Pancreas (tissue), 10 donors: Measurements from ENCODE around the gene CERKL. TPM values are rescaled to one million over a fixed set of nuclear protein-coding genes. Genes with fewer than 3 reads are reported as not detected.

Experiments
- ATAC-seq, 4 donors: fragments of 200-7000 bp; cut with Tn5 transposase; one replicate each; pipeline versions ENCODE4 v1.8.0 to v1.9.1; 2020; ENCODE audit warnings: mild to moderate bottlenecking in 4 of 4, moderate library complexity in 4 of 4
- DNase-seq, 6 donors: peaks; one replicate each; pipeline ENCODE4 v3.0.0-alpha.2; 2020
- FAIRE-seq: peaks from 2 replicates; lab custom pipeline; 2012; peaks lifted over from hg19 to GRCh38; lab: Jason Lieb, UNC
- H3K27ac ChIP-seq, 4 donors: fragments of 200-600 bp; sonication (generic); 1 replicate in 3 of 4; 2 replicates in 1 of 4; pipeline versions ENCODE4 v1.5.0 to v1.8.0; 2020
- H3K27me3 ChIP-seq, 4 donors: fragments of 200-600 bp; one replicate each; pipeline ENCODE4 v1.8.0; 2021
- H3K36me3 ChIP-seq, 3 donors: fragments of 200-600 bp; sonication (generic) in 1 of 3; one replicate each; pipeline versions ENCODE4 v1.5.0 to v1.8.0; 2020 to 2021
- H3K4me1 ChIP-seq, 3 donors: fragments of 200-600 bp; one replicate each; pipeline ENCODE4 v1.8.0; 2021
- H3K4me3 ChIP-seq, 4 donors: fragments of 200-600 bp; sonication (generic) in 2 of 4; one replicate each; pipeline versions ENCODE4 v1.5.0 to v1.8.0; 2020 to 2021
- H3K9me3 ChIP-seq, 4 donors: fragments of 200-600 bp; one replicate each; pipeline ENCODE4 v1.8.0; 2021
- CTCF ChIP-seq, 4 donors: fragments of 200-600 bp; sonication (generic) in 3 of 4; IDR thresholded peaks; one replicate each; pipeline versions ENCODE4 v1.5.0 to v1.8.0; 2021; ENCODE audit warnings: antibody characterized with exemption in 4 of 4
- WGBS, 2 donors: extraction: QIAGEN DNeasy Blood & Tissue Kit; methylation state at CpG; one replicate each; pipeline ENCODE4 v1.1.7; 2013; 5-methylcytosine and 5-hydroxymethylcytosine counted together
- intact Hi-C, 3 donors: fragments of 100-400 bp; cut with DNase I; formaldehyde crosslinking; loops; one replicate each; pipeline versions ENCODE4 v1.11.1 to v1.14.2; 2022
- polyA plus RNA-seq, 2 donors: library from polyadenylated mRNA; stranded (reverse); fragments of 200-250 nt; gene quantifications; one replicate each; pipeline ENCODE4 v1.2.3, GENCODE V29; 2013
- total RNA-seq, 6 donors: library from RNA; stranded (reverse); fragmentation: NEBNext Ultra II Directional in 4 of 6; extraction: Animal tissue kit (Norgen Biotek cat#: 25700) in 4 of 6; gene quantifications; one replicate each; pipeline versions ENCODE4 v1.2.1 to v1.2.4, GENCODE V29; 2021 to 2023
- donor health status: healthy with polysubstance abuse.
- donor health status: DM: no; HTN: no; CAD: no; lungs with moderate emphysema.
- donor health status: DM: no; HTN: no; CAD: no.
- donor health status: control.
- donor health status: control.
- donor health status: Bipolar disorder and iron deficiency.
- donor health status: DM: yes; HTN: yes; CAD: no.
- donor health status: DM: no; HTN: no; CAD: no.
- donor health status: DM: no; HTN: no; CAD: no.
- donor health status: DM: yes; HTN: yes; CAD: no.

CERKL gene
- total and polyA plus RNA-seq, 8 donors, result 0.16 to 4.6 (median 0.56) TPM

- DNase-seq, result peak; percentile 50 to 89 (median 74)
- intact Hi-C loops, result no loop called here
- FAIRE-seq, result no peak
- H3K27me3 ChIP-seq, result peaks cover 5 to 68% (median 11%) of the 10 kb centered on the region in 4 donors
- no peaks in the 10 kb centered on the region for H3K9me3 ChIP-seq
- no peak for TF ChIP-seq CTCF (IDR thresholded peaks at IDR 0.05)
- H3K27ac ChIP-seq, result no peak overlapping the region
- ATAC-seq, result peak; percentile 66 to 98 (median 76)
- H3K4me1 ChIP-seq, result no peaks in the 10 kb centered on the region
- 8% methylated on average over 41 of the region's 41 CpGs for WGBS, 2 donors
- H3K36me3 ChIP-seq, result no peaks in the 10 kb centered on the region
- peak overlapping the region in 1 of 4 donors; percentile 13 for H3K4me3 ChIP-seq
Observed at GRCh38 chr2:181677912-181678586, 21.1 kb upstream of the CERKL start.

GRCh38 chr2:181675254-181675653, 18.3 kb upstream of the CERKL start:
- no peak overlapping the region for H3K4me3 ChIP-seq
- H3K27me3 ChIP-seq, result peaks cover 0 to 41% (median 7%) of the 10 kb centered on the region in 4 donors
- no peaks in the 10 kb centered on the region for H3K4me1 ChIP-seq
- no peaks in the 10 kb centered on the region for H3K36me3 ChIP-seq
- FAIRE-seq, result no peak
- ATAC-seq, result no peak
- TF ChIP-seq CTCF (IDR thresholded peaks at IDR 0.05), result no peak
- WGBS, 2 donors, result 22% methylated on average over 4 of the region's 4 CpGs
- DNase-seq, result no peak
- no peak overlapping the region for H3K27ac ChIP-seq
- no peaks in the 10 kb centered on the region for H3K9me3 ChIP-seq
- intact Hi-C loops, result no loop called here

GRCh38 chr2:181674461-181674860, 17.6 kb upstream of the CERKL start:
- intact Hi-C loops, result no loop called here
- no peaks in the 10 kb centered on the region for H3K9me3 ChIP-seq
- peaks cover 0 to 34% (median 7%) of the 10 kb centered on the region in 4 donors for H3K27me3 ChIP-seq
- no peaks in the 10 kb centered on the region for H3K4me1 ChIP-seq
- no peaks in the 10 kb centered on the region for H3K36me3 ChIP-seq
- no peak for ATAC-seq
- no peak for FAIRE-seq
- no peak for DNase-seq
- no peak for TF ChIP-seq CTCF (IDR thresholded peaks at IDR 0.05)
- H3K4me3 ChIP-seq, result no peak overlapping the region
- H3K27ac ChIP-seq, result no peak overlapping the region

GRCh38 chr2:181673173-181673572, 16.3 kb upstream of the CERKL start:
- intact Hi-C loops, result no loop called here
- Histone ChIP-seq H3K36me3 (no peaks in the 10 kb centered on the region), H3K27me3 (peaks cover 0 to 21% (median 7%) of the 10 kb centered on the region in 4 donors), H3K4me3 (no peak overlapping the region), H3K9me3 (no peaks in the 10 kb centered on the region), H3K4me1 (no peaks in the 10 kb centered on the region), H3K27ac (no peak overlapping the region)
- DNase-seq, result no peak
- 49 to 60% methylated on average over 2 of the region's 2 CpGs for WGBS, 2 donors
- no peak for TF ChIP-seq CTCF (IDR thresholded peaks at IDR 0.05)
- ATAC-seq, result no peak
- FAIRE-seq, result no peak

- no peak for ATAC-seq
- no peak for DNase-seq
- Histone ChIP-seq H3K4me3 (no peak overlapping the region), H3K27ac (no peak overlapping the region), H3K4me1 (no peaks in the 10 kb centered on the region), H3K27me3 (peaks cover 0 to 14% (median 5%) of the 10 kb centered on the region in 4 donors), H3K36me3 (no peaks in the 10 kb centered on the region), H3K9me3 (no peaks in the 10 kb centered on the region)
- no peak for FAIRE-seq
- no peak for TF ChIP-seq CTCF (IDR thresholded peaks at IDR 0.05)
- intact Hi-C loops, result no loop called here
Observed at GRCh38 chr2:181672255-181673008, 15.5 kb upstream of the CERKL start.
